Type B pancreatic cell (in vitro differentiated cells): Measurements from ENCODE around the gene ASB9. TPM values are rescaled to one million over a fixed set of nuclear protein-coding genes. Genes with fewer than 3 reads are reported as not detected.
"Not testable (repeated sequence)": the region's sequence is repeated elsewhere in the genome, so short reads cannot be mapped to it uniquely, and the experiment has no call there.

ENCODE experiments used
- DNase-seq: peaks from one replicate; pipeline ENCODE4 v3.0.0; 2021; ENCODE audit warnings: mixed read lengths; ENCODE audit not compliant: unreplicated experiment; ENCODE audit errors: extremely low spot score
- H3K27ac Mint-ChIP-seq: 2 replicates; pipeline ENCODE4 v1.8.0; 2021; ENCODE audit warnings: mild to moderate bottlenecking, mixed read lengths
- H3K27me3 Mint-ChIP-seq: 2 replicates; pipeline ENCODE4 v1.8.0; 2021; ENCODE audit warnings: mixed read lengths
- H3K36me3 Mint-ChIP-seq: 2 replicates; pipeline ENCODE4 v1.8.0; 2021; ENCODE audit warnings: mixed read lengths
- H3K4me1 Mint-ChIP-seq: one replicate; pipeline ENCODE4 v1.8.0; 2021; ENCODE audit warnings: mixed read lengths; ENCODE audit not compliant: unreplicated experiment
- H3K4me3 Mint-ChIP-seq: 2 replicates; pipeline ENCODE4 v1.8.0; 2021; ENCODE audit warnings: mild to moderate bottlenecking, mixed read lengths
- H3K9me3 Mint-ChIP-seq: 2 replicates; pipeline ENCODE4 v1.8.0; 2021; ENCODE audit warnings: mixed read lengths
- total RNA-seq: library from RNA; stranded (reverse); gene quantifications from 2 replicates; pipeline ENCODE4 v1.2.1, GENCODE V29; 2021; ENCODE audit warnings: low replicate concordance
- TF ChIP-seq, protein P1 (sequence below): fragments of 200-600 bp; sonication (generic); conservative IDR thresholded peaks from 2 replicates; pipeline ENCODE4 v1.5.0; 2021; ENCODE audit warnings: antibody characterized with exemption, mild to moderate bottlenecking

Gene ASB9
- total RNA-seq, 1 donor from 2014 or later: 2.0 TPM

DNA sequence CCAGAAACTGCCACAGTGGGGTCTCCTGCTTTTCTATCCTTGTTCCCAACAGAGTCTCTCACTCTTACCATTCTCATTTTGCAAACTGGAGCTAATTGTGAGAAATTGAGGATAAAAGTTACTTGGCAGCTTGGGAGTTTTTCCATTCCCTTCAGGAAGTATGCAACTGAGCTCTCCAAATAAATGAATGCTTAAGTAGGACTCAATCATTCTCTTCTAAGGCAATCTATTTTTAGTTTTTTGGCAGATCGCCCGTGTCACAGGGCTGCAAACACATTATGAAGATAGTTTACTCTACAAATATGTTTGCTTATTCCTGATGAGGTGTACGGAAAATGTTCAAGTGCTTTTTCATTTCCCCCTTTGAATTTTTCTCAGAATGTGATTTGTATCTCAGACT, 40.2 kb upstream of the ASB9 start:
- Mint-ChIP-seq H3K4me3 (no peak overlapping the region), H3K4me1 (no peaks in the 10 kb centered on the region), H3K27me3 (no peaks in the 10 kb centered on the region), H3K9me3 (no peaks in the 10 kb centered on the region), H3K36me3 (no peaks in the 10 kb centered on the region), H3K27ac (no peak overlapping the region)
- TF ChIP-seq, protein P1, sequence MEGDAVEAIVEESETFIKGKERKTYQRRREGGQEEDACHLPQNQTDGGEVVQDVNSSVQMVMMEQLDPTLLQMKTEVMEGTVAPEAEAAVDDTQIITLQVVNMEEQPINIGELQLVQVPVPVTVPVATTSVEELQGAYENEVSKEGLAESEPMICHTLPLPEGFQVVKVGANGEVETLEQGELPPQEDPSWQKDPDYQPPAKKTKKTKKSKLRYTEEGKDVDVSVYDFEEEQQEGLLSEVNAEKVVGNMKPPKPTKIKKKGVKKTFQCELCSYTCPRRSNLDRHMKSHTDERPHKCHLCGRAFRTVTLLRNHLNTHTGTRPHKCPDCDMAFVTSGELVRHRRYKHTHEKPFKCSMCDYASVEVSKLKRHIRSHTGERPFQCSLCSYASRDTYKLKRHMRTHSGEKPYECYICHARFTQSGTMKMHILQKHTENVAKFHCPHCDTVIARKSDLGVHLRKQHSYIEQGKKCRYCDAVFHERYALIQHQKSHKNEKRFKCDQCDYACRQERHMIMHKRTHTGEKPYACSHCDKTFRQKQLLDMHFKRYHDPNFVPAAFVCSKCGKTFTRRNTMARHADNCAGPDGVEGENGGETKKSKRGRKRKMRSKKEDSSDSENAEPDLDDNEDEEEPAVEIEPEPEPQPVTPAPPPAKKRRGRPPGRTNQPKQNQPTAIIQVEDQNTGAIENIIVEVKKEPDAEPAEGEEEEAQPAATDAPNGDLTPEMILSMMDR: no peak
- DNase-seq: no peak

DNA sequence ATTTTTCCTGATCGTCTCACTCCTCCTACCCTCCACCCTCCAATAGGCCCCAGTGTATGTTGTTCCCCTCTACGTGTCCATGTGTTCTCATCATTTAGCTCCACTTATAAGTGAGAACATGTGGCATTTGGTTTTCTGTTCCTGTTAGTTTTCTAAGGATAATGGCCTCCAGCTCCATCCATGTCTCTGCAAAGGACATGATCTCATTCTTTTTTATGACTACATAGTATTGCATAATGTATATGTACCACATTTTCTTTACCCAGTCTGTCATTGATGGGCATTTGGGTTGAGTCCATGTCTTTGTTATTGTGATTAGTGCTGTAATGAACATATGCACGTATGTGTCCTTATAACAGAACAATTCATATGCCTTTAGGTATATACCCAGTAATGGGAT, 36.0 kb upstream of the ASB9 start:
- H3K27me3 Mint-ChIP-seq, H3K9me3 Mint-ChIP-seq, DNase-seq, H3K4me1 Mint-ChIP-seq, H3K36me3 Mint-ChIP-seq, H3K27ac Mint-ChIP-seq, H3K4me3 Mint-ChIP-seq: not testable (repeated sequence)

DNA sequence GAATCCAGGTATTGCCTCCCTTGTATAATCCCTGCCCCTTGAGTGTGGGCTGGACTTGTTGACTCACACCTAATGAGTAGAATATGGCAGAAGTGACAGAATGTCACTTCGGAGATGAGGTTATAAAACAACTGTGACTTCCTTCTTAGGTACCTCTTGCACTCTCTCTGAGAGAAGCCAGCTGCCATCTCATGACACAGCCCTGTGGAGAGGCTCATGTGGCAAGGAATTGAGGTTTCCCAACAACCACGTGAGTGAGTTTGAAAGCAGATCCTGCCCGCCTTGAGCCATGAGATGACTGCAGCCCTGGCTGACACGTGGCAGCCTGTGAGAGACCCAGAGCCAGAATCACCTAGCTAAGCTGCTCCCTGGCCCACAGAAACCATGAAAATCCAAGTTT, 32.0 kb upstream of the ASB9 start:
- no peak for DNase-seq
- Mint-ChIP-seq H3K9me3 (no peaks in the 10 kb centered on the region), H3K36me3 (no peaks in the 10 kb centered on the region), H3K4me3 (no peak overlapping the region), H3K27ac (no peak overlapping the region), H3K4me1 (peaks cover 19% of the 10 kb centered on the region), H3K27me3 (no peaks in the 10 kb centered on the region)
- TF ChIP-seq, protein P1: no peak

DNA sequence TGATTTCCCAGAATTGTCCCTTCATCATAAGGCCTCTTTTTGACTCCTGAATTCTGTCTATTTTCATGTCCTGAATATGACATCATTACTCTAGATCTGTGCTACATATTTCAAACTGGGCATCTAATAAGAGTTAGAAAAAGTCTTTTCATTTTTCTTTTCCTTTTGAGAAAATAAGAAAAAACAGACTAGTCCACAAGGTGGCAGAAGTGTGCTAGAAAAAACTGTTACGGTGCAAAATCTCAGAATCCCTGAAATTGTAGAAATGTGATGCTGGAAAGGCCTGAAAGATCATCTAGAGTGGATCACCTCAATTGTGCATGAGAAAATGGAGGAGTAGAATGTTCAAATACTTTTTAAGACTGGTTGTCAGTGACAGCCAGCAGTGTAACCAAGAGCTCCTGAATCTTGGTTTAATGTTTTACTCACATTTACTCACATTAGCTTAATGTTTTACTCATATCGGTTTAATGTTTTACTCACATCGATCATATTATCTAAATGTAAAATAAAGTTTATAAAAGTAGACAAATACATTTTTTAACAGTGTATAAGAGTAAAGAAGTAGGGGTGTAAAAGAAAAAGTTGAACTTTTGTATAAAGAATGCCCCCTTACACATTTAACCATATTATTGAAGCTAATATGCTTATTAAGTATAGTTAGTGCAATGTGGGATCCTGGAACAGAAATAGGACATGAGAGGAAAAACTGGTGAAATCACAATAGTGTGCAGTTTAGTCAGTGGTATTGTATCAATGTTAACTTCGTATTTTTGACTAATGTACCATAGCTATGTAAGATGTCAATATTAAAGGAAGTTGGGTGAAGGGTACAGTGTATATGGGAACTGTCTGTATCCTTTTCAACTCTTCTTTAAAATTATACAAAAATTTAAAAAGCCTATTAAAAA, 30.3 kb upstream of the ASB9 start:
- DNase-seq: no peak
- peaks cover 19% of the 10 kb centered on the region for H3K4me1 Mint-ChIP-seq
- H3K27me3 Mint-ChIP-seq: no peaks in the 10 kb centered on the region
- no peaks in the 10 kb centered on the region for H3K36me3 Mint-ChIP-seq
- peak overlapping the region; percentile 16 for H3K4me3 Mint-ChIP-seq
- no peaks in the 10 kb centered on the region for H3K9me3 Mint-ChIP-seq
- H3K27ac Mint-ChIP-seq: peak overlapping the region; percentile 10
- TF ChIP-seq, protein P1: peak; percentile 80

DNA sequence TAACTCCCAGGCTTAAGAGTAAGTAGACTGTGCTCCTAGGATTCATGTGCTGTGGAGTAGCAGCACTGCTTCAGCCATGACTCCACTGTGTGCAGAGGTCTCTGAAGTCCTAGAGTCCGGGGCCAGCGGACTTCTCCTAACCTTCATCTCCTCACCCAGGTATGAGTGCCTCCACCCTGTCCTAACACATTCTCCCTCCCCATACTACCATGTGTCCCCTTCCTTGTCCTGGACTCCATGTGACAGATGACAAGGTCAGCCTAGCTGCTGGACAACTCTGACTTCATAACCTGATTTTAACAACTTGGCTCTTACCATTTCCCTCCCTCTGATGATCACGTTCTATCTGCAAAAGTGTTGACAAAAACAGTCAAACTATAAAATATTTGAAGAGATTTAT, 28.9 kb upstream of the ASB9 start:
- no peaks in the 10 kb centered on the region for H3K27me3 Mint-ChIP-seq
- H3K9me3 Mint-ChIP-seq: no peaks in the 10 kb centered on the region
- H3K4me1 Mint-ChIP-seq: peaks cover 19% of the 10 kb centered on the region
- no peak overlapping the region for H3K4me3 Mint-ChIP-seq
- no peak overlapping the region for H3K27ac Mint-ChIP-seq
- no peaks in the 10 kb centered on the region for H3K36me3 Mint-ChIP-seq
- DNase-seq: no peak
- TF ChIP-seq, protein P1: no peak

DNA sequence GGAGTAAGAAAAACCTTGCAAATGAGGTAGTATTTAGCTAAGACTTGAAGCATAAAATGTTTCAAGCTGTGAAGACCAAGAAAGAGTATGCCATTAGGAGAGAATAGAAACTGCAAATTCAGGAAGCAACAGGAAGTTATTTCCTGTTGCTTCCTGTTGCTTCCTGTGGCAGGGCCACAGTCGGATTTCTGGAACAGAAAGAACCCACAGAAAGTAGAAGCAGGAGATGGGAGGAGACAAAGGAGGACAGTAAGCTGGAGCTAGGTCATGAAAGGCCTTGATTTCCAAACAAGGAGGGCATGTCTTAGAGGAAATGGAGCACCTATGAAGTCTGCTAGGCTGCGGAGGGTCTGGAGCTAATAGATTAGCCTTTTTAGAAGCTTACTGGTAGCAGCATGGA, 28.3 kb upstream of the ASB9 start:
- Mint-ChIP-seq H3K4me1 (peaks cover 19% of the 10 kb centered on the region), H3K27ac (no peak overlapping the region), H3K36me3 (no peaks in the 10 kb centered on the region), H3K9me3 (no peaks in the 10 kb centered on the region), H3K4me3 (no peak overlapping the region), H3K27me3 (no peaks in the 10 kb centered on the region)
- TF ChIP-seq, protein P1: no peak
- DNase-seq: no peak
